ENCODE results near the gene PIK3R3. TPM values are rescaled to one million over a fixed set of nuclear protein-coding genes. Genes with fewer than 3 reads are reported as not detected.
"Not testable (repeated sequence)": the region's sequence is repeated elsewhere in the genome, so short reads cannot be mapped to it uniquely, and the experiment has no call there.

PIK3R3 gene
- total RNA-seq, 1 donor = 3.5 TPM

DNA sequence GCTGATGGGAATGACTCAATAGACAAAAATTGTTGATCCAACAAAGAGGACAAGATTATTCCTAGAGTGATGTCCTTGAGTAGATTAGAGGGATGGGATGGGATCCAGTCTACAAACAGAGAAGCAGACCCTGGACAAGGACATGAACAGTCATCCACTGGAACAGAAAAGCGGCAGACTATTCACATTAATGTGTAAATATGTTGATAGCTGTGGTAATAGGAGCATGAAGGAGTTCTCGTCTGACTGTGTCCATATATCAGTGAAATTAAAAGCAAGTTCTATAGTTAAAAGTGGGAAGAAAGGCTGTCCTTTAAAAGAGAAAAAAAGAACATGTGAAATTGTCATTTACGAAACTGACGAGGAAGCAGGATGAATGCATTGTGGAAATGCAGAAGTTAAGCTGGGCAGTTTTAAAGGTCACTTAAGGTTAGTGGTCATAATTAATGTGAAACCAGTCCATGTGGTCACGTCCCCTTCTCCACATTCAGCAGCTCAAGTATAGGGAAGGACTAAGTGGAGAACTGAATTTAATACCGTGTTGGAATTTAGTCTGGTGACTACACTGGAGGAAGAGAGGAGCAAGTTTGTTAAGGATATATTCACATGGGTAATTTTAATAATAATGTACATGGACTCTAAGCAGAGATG, 62.1 kb downstream of the PIK3R3 start:
- DNase-seq (ENCODE audit: low read depth in 2 of 3, low spot score in 2 of 3) = no peak

DNA sequence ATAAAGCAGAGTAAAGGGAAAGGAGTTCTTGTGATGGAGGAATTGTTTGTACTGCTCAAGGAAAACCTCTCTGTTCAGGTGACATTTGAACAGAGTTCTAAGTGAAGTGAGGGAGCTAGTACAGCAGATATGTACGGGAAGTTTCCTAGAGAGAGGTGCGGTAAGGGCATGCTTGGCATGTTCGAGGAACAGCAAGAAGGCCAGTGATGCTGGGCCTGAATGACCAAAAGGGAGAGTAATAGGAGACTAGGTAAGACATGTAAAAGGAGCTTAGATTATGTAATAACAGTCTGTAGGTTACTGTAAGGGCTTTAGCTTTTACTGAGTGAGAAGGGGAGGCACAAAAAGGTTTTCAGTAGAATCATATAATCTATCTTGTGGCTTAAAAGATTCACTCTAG, 63.9 kb downstream of the PIK3R3 start:
- DNase-seq (ENCODE audit: low read depth in 2 of 3, low spot score in 2 of 3) = no peak

DNA sequence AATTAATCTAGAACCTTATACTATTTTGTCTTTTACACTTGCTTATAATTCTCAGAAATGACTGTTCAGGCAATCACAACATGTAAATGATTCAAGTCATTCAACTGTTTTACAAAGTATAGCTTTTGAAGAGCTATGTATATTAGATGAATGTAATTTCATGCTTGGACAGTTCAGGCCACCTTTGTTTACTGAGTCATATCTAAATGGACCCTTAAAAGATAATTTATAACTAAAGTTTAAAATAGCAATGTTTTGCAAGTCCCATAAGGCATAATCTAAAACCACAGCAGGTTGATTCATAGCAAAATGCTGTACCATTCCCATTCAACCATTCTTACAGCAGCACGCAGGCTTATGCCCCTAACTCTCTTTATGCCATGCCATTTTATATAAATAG, 64.8 kb downstream of the PIK3R3 start:
- no peak for DNase-seq (ENCODE audit: low read depth in 2 of 3, low spot score in 2 of 3)

DNA sequence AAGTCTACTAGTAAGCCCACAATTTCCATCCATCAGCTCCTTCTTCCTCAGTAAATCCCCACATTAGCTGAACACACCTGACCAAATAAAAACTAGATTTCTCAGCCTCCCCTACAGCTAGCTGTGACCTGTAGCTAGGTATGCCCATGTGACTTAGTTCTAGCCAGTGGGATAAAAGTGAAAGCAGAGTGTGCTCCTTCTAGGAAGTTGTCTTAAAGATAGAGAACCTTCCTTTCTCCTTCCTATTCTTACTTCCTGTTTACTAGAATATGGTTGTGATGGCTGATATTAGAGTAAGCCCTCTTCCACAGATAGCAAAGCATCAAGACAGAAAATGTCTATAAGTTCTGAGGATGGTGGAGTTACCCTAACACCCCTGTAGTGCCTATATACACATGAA, 67.0 kb downstream of the PIK3R3 start:
- peak in 1 of 3 donors; percentile 16 for DNase-seq (ENCODE audit: low read depth in 2 of 3, low spot score in 2 of 3)

DNA sequence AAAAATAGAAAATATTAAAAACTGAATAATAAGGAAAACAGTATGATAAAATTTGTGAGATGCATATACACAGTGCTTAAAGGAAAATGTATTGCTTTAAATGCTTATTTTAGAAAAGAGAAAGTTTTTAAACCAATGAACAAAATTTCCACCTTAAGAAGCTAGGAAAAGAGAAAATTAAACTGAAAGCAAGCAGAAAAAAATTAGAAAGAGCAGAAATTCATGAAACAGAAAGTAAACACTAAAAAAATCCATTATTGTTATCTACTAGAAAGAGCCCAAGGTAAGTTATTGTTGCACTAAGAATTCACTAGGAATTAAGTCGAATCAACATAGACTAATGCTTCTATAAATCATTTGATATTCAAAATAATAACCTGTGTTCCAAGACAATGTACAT, 67.7 kb downstream of the PIK3R3 start:
- no peak for DNase-seq (ENCODE audit: low read depth in 2 of 3, low spot score in 2 of 3)

DNA sequence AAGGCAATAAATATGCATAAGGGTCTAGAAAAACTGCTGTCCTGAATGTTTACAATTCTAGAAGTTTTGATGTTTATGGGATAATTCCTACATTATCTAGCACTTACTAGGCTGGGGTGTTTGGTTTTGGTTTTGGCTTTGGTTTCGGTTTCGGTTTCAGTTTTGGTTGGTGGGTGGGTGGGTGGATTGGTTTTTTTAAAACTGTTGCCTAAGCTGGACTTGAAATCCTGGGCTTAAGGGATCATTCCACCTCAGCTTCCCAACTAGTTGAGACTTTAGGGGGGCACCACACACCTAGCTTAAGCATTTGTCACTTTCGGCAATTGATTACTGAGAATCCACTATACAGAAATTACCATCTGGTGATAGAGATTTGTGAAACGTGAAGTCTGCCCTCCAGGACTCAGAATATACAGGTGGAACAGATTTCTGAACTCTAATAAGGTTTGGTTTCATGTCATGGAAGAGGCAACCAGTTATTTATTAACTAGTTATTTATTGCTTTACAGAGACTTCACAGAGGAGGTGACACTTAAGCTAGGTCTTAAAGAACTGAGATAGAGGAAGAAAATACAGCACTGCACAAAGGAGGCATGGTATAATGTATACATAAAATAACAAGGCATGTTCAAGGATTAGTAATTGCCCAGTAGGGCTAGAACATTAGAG, 69.6 kb downstream of the PIK3R3 start:
- DNase-seq (ENCODE audit: low read depth in 2 of 3, low spot score in 2 of 3) = peak in 2 of 3 donors; percentile 31 to 45

DNA sequence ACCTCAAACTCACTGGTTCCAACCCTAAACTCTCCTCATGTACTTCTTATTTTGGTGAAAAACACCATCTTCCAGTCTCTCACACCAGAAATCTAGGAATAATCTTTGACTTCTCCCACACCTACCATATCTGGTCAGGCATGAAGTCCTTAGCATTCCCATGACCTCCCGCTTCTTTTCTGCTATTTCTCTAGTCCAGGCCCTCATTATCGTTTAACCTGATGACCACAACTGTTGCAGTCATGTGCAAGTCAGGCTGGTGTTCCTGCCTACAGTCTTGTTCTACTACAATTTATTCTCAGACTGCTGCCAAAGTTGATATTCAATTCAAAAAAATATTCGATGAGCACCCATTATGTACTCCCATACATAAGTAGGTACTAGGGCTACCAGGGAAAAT, 71.3 kb downstream of the PIK3R3 start:
- DNase-seq (ENCODE audit: low read depth in 2 of 3, low spot score in 2 of 3) = no peak

DNA sequence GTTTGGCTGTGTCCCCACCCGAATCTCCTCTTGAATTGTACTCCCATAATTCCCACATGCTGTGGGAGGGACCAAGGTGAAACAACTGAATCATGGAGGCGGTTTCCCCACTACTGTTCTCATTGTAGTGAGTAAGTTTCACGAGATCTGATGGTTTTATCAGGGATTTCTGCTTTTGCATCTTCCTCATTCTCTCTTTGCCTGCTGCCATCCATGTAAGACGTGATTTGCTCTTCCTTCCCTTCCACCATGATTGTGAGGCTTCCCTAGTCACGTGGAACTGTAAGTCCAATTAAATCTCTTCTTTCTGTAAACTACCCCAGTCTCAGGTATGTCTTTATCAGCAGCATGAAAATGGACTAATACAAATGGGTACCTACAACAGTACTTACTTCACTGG, 73.5 kb downstream of the PIK3R3 start:
- no peak for DNase-seq (ENCODE audit: low read depth in 2 of 3, low spot score in 2 of 3)

DNA sequence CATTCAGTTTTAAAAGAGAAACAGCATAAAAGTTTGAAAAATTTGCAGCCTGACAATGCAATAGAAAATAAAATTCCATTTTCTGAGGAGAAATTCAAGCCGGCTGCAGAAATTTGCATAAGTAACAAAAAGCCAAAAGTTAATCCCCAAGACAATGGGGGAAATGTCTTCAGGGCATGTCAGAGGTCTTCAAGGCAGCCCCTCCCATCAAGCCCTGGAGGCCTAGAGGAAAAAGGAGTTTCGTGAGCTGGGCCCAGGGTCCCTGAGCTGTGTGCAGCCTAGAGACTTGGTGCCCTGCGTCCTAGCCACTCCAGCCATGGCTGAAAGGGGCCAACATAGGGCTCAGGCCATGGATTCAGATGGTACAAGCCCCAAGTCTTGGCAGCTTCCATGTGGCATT, 74.6 kb downstream of the PIK3R3 start:
- DNase-seq (ENCODE audit: low read depth in 2 of 3, low spot score in 2 of 3) = no peak

DNA sequence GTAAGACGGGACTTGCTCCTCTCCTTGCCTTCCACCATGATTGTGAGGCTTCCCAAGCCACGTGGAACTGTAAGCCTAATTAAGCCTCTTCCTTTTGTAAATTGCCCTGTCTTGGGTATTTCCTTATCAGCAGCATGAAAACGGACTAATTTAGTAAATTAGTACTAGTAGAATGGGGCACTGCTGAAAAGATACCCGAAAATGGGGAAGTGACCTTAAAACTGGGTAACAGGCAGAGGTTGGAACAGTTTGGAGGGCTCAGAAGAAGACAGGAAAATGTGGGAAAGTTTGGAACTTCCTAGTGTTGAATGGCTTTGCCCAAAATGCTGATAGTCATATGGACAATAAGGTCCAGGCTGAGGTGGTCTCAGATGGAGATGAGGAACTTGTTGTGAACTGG, 75.2 kb downstream of the PIK3R3 start:
- DNase-seq (ENCODE audit: low read depth in 2 of 3, low spot score in 2 of 3) = not testable (repeated sequence)

DNA sequence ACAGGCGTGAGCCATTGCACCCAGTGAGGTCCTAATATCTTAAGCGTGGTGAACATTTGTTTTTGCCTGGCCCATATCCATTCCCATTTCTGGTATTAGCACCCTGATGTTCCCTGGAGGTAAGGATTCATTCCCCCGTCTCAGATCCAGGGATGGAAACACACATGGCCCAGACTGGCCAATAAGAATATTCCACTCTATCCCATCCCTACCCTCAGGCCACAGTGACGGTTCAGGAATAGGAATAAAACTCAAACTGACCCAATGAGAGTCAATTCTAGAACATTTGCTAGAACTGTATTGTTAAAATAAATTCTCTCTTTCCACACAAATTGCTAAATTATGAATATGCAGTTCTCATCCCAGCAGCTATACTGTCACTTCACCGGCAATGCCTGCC, 76.1 kb downstream of the PIK3R3 start:
- no peak for DNase-seq (ENCODE audit: low read depth in 2 of 3, low spot score in 2 of 3)

DNA sequence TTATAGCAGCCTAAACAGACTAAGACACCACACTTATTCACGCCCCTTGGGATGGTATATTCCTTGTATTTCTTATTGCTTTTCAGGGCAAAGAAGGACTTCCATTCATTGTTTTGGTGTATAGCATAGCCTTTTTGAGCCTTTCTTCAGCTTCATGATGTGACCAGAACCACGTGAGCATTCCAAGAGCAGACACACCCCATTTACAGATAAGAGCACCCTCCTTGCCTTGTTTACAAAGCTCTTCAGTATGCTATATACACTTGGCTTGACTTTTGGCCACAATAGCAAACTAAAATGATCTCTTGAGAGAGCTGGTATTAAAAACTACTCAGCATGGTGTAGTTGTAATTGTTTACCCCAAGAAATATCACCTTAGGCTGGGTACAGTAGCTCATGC, 78.7 kb downstream of the PIK3R3 start:
- DNase-seq (ENCODE audit: low read depth in 2 of 3, low spot score in 2 of 3) = no peak

DNA sequence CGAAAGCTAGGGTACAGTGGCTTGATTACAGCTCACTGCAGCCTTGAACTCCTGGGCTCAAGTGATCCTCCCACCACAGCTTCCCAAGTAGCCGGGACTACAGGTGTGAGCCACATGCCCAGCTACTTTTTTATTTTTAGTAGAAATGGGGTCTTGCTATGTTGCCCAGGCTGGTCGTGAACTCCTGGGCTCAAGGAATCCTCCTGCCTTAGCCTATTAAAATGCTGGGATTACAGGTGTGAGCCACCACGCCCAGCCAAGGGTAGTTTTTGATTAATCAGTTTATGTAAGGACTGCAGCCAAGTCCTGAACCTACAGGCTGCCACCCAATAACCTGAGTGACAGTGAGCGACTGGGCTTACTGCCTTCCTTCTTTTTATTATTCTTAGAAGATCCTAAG, 88.3 kb downstream of the PIK3R3 start:
- no peak for DNase-seq (ENCODE audit: low read depth in 2 of 3, low spot score in 2 of 3)

DNA sequence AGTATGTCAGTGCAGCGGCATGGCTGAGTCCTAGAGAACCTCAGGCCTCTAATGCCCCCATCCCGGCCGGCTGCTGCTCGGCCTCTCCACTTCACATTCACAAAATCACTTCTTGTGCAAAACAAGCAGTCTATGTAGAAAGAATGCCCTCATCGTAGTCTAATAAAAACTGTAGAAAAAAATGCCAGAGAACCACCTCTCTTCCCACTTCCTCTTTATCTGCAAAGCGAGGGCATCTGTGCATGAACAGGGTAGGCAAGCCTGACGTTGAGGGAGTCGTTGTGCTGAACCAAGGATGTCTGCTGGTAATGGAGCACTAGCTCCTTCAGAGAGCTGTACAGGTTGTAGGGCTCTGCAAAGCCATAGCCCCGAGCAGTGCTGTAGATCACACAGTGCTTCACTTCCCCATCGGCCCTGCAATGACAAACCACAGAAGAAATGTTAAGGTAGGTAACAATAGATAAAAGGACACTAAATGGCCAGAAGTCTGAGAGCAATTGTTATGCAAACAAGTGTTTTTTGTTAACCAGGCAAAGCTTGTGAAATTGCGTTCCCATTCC, 88.9 kb downstream of the PIK3R3 start:
- DNase-seq (ENCODE audit: low read depth in 2 of 3, low spot score in 2 of 3) = peak in 2 of 3 donors; percentile 22 to 68

DNA sequence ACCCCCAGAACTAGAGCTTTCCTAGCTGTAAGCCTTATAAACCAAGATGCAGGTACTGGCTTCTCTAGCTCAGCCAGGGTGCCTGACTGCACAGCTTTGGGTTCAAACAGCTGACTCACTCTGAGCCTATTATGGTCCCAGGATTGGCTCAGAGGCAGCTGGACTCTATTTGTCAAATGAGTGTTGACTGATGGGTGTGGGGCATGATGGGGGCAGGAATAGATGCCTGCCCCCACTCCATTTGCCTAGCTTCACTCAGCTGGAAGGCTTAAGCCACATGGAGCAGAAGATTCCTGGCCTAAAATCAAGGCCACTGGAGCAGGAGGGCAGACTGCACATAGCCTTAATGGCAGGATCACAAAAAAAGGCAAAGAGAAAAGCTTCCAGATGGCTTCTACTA, 90.5 kb downstream of the PIK3R3 start:
- no peak for DNase-seq (ENCODE audit: low read depth in 2 of 3, low spot score in 2 of 3)

DNA sequence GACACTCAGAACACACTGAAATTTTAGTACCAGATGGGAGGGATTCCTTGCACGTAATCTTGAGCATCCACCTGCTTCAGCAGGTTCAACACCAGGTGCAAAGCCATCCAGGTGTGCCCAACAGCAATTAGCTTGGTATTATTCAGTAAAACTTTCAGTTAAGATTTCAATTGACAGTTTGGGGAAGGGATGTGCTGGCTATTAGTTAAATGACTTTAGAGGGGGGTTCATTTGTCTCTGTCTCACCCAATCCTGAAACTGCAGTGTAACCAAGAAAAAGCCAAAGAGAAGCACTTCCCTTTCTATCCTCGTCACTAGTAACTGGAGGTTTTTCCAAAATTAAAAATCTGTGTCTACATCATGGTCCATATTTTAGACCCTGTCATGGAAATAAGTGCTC, 90.9 kb downstream of the PIK3R3 start:
- DNase-seq (ENCODE audit: low read depth in 2 of 3, low spot score in 2 of 3) = no peak

DNA sequence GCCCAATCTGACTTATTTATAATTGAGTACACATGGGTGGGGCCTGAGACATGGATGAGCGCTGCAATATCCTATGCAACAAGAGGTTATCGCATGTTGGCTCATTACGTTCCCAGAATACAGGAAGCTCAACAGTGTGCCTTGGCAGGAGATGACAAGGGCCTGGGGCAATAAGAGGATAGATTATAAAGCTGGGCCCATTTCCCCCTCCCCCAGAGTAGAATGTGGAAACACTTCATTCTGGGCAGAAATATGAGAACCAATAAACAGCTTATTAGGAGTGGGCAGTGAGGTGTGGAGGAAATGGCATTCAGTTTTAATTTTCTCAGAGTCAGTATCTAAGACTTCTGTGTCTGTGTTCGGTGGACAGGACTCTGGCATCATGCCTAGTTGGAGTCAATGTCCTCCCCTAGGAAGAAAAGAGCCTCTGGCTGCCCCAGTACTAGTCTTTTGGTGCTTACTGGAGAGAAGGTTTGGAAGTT, 92.8 kb downstream of the PIK3R3 start:
- DNase-seq (ENCODE audit: low read depth in 2 of 3, low spot score in 2 of 3) = no peak

DNA sequence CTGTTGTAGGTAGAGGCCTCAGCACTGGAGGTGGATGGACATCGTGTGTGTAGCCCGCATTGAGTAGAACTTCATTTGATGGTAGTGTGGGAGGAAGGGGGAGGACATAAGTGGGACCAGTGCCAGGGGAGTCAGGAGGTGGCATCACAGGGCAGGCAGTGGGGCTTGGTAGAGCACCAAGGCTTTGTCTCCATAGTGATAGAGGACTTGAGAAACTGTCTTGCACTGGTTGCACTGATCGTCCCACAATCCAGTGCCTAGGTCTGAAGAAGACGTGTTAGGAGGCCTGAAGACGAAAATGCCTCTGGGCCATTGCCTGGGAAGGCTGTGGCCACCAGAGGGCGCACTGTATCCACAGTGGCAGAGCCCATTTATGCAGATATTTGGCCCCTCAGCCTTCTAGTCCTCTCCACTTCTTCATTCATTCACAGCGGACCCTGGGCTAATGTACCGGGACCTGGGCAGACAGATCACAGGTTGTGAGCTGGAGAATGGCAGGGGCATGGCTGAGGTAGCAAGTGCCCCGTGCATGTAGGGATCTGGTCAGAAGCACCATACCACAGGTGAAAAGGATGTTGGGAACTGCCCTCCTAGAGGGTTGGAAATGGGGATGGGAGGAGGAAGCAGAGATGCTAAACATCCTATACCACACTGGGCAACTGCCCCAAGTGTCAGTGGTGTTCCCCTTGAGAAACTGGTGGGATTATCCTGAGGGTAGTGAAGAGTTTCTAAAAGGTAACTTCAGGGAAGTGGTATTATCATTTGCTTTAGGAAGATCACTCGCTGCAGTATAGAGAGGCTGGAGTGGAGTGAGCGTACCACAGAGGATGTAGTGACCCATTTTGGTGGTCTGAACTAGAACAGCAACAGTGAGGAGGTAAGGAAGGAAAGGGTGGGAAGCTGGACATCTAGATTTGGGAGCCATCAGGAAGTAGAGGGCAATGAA, 95.3 kb downstream of the PIK3R3 start:
- DNase-seq (ENCODE audit: low read depth in 2 of 3, low spot score in 2 of 3) = peak; percentile 72 to 89 (median 76)

DNA sequence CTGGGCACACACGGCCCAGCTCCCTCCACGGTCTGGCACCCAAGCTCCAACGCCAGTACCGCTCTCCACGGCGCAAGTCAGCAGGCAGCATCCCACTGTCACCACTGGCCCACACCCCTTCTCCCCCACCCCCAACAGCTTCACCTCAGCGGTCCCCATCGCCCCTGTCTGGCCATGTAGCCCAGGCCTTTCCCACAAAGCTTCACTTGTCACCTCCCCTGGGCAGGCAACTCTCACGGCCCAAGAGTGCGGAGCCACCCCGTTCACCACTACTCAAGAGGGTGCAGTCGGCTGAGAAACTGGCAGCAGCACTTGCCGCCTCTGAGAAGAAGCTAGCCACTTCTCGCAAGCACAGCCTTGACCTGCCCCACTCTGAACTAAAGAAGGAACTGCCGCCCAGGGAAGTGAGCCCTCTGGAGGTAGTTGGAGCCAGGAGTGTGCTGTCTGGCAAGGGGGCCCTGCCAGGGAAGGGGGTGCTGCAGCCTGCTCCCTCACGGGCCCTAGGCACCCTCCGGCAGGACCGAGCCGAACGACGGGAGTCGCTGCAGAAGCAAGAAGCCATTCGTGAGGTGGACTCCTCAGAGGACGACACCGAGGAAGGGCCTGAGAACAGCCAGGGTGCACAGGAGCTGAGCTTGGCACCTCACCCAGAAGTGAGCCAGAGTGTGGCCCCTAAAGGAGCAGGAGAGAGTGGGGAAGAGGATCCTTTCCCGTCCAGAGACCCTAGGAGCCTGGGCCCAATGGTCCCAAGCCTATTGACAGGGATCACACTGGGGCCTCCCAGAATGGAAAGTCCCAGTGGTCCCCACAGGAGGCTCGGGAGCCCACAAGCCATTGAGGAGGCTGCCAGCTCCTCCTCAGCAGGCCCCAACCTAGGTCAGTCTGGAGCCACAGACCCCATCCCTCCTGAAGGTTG, 97.6 kb downstream of the PIK3R3 start:
- no peak for DNase-seq (ENCODE audit: low read depth in 2 of 3, low spot score in 2 of 3)

Data from hematopoietic multipotent progenitor cell (in vitro differentiated cells).